SK-N-DZ (cell line): ENCODE measurements around the gene NINJ1. TPM values are rescaled to one million over a fixed set of nuclear protein-coding genes. Genes with fewer than 3 reads are reported as not detected.

ENCODE experiments used
- DNase-seq: peaks from one replicate; pipeline ENCODE4 v3.0.0-alpha.2; 2015; ENCODE audit warnings: low spot score
- polyA plus RNA-seq, 2 experiments: library from polyadenylated mRNA; depleted of rRNA; stranded (reverse); fragments of >200 nt; gene quantifications; 2 replicates each; pipeline ENCODE4 v1.2.3, GENCODE V29; 2014

The NINJ1 gene
- 9.9 and 12.7 TPM in 2 replicates for polyA plus RNA-seq (2014; cell fraction: cytosol; rRNA removed)
- 5.5 and 6.9 TPM in 2 replicates for polyA plus RNA-seq (2014; cell fraction: nucleus; rRNA removed)

GRCh38 chr9:93134015-93134739, at the start of gene NINJ1:
TSS of gene NINJ1 (minus strand) at chr9:93134251. CDS start at chr9:93134217, 34 bp downstream.
- DNase-seq = peak; percentile 53

- DNase-seq = no peak
Measured at GRCh38 chr9:93183131-93183662, 49.1 kb upstream of the NINJ1 start.

GRCh38 chr9:93182572-93182971, 48.5 kb upstream of the NINJ1 start:
- DNase-seq = no peak

- no peak for DNase-seq
Measured at GRCh38 chr9:93181672-93182435, 47.8 kb upstream of the NINJ1 start.

GRCh38 chr9:93180938-93181337, 46.9 kb upstream of the NINJ1 start:
- no peak for DNase-seq

GRCh38 chr9:93178851-93179786, 45.1 kb upstream of the NINJ1 start:
- no peak for DNase-seq

GRCh38 chr9:93177676-93178075, 43.6 kb upstream of the NINJ1 start:
- DNase-seq = no peak

- DNase-seq = no peak
Measured at GRCh38 chr9:93174976-93175375, 40.9 kb upstream of the NINJ1 start.

GRCh38 chr9:93173365-93174051, 39.5 kb upstream of the NINJ1 start:
- DNase-seq = no peak

- no peak for DNase-seq
Measured at GRCh38 chr9:93172666-93173364, 38.8 kb upstream of the NINJ1 start.

GRCh38 chr9:93171261-93171990, 37.4 kb upstream of the NINJ1 start:
- DNase-seq = no peak

- DNase-seq = no peak
Measured at GRCh38 chr9:93170571-93170970, 36.5 kb upstream of the NINJ1 start.

GRCh38 chr9:93169444-93169843, 35.4 kb upstream of the NINJ1 start:
- no peak for DNase-seq

- no peak for DNase-seq
Measured at GRCh38 chr9:93168581-93168980, 34.5 kb upstream of the NINJ1 start.

GRCh38 chr9:93167838-93168237, 33.8 kb upstream of the NINJ1 start:
- DNase-seq = no peak

- no peak for DNase-seq
Measured at GRCh38 chr9:93167185-93167584, 33.1 kb upstream of the NINJ1 start.

- no peak for DNase-seq
Measured at GRCh38 chr9:93166699-93167098, 32.6 kb upstream of the NINJ1 start.

- no peak for DNase-seq
Measured at GRCh38 chr9:93164085-93164484, 30.0 kb upstream of the NINJ1 start.

GRCh38 chr9:93161786-93162562, 27.9 kb upstream of the NINJ1 start:
- DNase-seq = no peak
